ENCODE results near the gene SUSD3. TPM values are rescaled to one million over a fixed set of nuclear protein-coding genes. Genes with fewer than 3 reads are reported as not detected.
A peak's percentile ranks its signal among the peaks of the same experiment; 100 is the strongest.

SUSD3 gene
- total RNA-seq, 6 experiments from 2014 or later, result 6.5 to 51.5 (median 31.2) TPM

DNA sequence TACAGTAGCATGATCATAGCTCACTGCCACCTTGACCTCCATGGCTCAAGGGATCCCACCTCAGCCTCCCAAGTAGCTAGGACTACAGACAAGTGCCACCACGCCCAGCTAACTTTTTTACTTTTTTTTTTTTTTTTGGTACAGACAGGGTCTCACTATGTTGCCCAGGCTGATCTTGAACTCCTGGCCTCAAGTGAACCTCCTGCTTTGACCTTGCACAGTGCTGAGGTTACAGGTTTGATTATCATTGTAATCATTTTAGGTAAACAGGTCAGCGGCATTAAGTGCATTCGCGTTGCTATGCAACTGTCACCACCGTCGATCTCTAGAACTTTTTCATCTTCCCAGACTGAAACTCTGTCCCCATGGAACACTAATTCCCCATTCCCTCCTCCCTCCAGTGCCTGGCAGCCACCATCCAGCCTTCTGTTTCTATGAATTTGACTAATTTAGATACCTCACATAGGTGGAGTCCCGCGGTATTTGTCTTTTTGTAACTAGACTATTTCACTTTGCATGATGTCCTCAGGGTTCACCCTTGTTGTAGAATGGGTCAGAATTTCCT, 31.7 kb downstream of the SUSD3 start:
- TF ChIP-seq, protein P1, sequence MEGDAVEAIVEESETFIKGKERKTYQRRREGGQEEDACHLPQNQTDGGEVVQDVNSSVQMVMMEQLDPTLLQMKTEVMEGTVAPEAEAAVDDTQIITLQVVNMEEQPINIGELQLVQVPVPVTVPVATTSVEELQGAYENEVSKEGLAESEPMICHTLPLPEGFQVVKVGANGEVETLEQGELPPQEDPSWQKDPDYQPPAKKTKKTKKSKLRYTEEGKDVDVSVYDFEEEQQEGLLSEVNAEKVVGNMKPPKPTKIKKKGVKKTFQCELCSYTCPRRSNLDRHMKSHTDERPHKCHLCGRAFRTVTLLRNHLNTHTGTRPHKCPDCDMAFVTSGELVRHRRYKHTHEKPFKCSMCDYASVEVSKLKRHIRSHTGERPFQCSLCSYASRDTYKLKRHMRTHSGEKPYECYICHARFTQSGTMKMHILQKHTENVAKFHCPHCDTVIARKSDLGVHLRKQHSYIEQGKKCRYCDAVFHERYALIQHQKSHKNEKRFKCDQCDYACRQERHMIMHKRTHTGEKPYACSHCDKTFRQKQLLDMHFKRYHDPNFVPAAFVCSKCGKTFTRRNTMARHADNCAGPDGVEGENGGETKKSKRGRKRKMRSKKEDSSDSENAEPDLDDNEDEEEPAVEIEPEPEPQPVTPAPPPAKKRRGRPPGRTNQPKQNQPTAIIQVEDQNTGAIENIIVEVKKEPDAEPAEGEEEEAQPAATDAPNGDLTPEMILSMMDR (IDR thresholded peaks at IDR 0.05), result no peak
- TF ChIP-seq POLR2A (IDR thresholded peaks at IDR 0.05), result no peak
- Histone ChIP-seq H3K4me3 (no peak overlapping the region), H3K27ac (no peak overlapping the region), H3K36me3 (no peaks in the 10 kb centered on the region), H3K27me3 (no peaks in the 10 kb centered on the region), H3K4me1 (peaks cover 0 to 9% (median 0%) of the 10 kb centered on the region in 4 donors), H3K9me3 (no peaks in the 10 kb centered on the region)
- DNase-seq, result peak in 2 of 3 donors; percentile 3 to 9
- ATAC-seq, result no peak
- intact Hi-C loops (cut with DNase I), result loop anchor here in 1 of 2 donors (10.0 kb wide), 1 partner anchor 85 kb away; no protein-coding TSS in a partner anchor
- WGBS (ENCODE audit: insufficient coverage, low coverage, low lambda C conversion rate, missing lambda C conversion rate), result 53% methylated on average over 6 of the region's 8 CpGs

DNA sequence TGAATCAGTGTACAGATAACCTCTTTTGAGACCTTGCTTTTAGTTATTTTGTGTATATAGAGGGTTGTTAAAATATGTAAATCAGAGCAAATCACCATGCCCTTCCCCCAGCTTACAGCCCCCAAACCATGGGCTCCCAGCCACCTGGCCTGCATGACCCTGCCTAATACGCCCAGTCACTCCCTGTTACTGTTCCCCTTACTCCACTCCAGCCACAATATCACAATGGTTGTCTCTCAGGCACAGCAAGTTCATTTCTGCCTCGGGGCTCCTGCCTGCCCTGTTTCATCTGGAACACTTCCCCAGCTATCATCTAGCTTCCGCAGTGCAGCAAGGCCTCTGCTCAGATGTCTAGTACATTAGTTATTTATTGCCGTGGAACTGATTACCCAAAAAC, 32.6 kb downstream of the SUSD3 start:
- Histone ChIP-seq H3K4me3 (no peak overlapping the region), H3K27ac (no peak overlapping the region), H3K27me3 (no peaks in the 10 kb centered on the region), H3K4me1 (peaks cover 0 to 9% (median 0%) of the 10 kb centered on the region in 4 donors), H3K36me3 (no peaks in the 10 kb centered on the region), H3K9me3 (no peaks in the 10 kb centered on the region)
- no peak for ATAC-seq
- DNase-seq, result peak in 2 of 3 donors; percentile 16 to 43
- intact Hi-C loops (cut with DNase I), result loop anchor here in 1 of 2 donors (10.0 kb wide), 1 partner anchor 86 kb away; no protein-coding TSS in a partner anchor
- TF ChIP-seq, protein P1 (IDR thresholded peaks at IDR 0.05), result no peak
- TF ChIP-seq POLR2A (IDR thresholded peaks at IDR 0.05), result no peak
- WGBS (ENCODE audit: insufficient coverage, low coverage, low lambda C conversion rate, missing lambda C conversion rate), result 89% methylated on average over 4 of the region's 4 CpGs

DNA sequence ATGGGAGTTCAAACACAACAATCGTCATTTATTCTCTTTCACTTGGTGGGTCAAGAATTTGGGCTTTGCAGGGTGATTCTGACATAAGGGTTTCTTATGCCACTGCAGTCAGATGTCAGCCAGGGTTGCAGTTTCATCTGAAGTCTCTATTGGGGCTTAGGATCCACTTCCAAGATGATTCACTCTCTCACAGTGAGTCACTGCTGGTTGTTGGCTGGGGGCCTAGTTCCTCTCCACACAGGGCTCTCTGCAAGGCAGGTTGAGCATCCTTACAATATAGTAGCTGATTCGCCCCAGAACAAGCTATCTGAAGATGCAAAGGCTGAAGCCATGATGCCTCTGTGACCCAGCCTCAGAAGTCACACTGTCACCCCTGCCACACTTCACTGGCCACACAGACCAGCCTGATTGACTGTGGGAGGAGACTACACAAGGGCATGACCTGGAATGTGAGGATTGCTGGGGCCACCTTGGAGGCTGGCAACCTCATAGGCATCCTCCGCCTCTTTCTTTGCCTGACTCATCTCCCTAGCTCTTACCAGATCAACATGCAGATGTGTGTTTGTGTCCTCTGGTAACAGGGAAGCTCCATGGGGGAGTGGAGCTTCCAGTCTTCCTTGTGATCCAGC, 33.1 kb downstream of the SUSD3 start:
- 80% methylated on average over 2 of the region's 3 CpGs for WGBS (ENCODE audit: insufficient coverage, low coverage, low lambda C conversion rate, missing lambda C conversion rate)
- DNase-seq, result peak; percentile 42 to 63 (median 42)
- H3K36me3 ChIP-seq, result no peaks in the 10 kb centered on the region
- no peaks in the 10 kb centered on the region for H3K27me3 ChIP-seq
- H3K4me3 ChIP-seq, result no peak overlapping the region
- TF ChIP-seq, protein P1 (IDR thresholded peaks at IDR 0.05), result no peak
- TF ChIP-seq POLR2A (IDR thresholded peaks at IDR 0.05), result no peak
- peaks cover 0 to 9% (median 0%) of the 10 kb centered on the region in 4 donors for H3K4me1 ChIP-seq
- no peak for ATAC-seq
- intact Hi-C loops (cut with DNase I), result loop anchor here in 1 of 2 donors (10.0 kb wide), 1 partner anchor 87 kb away; no protein-coding TSS in a partner anchor
- no peak overlapping the region for H3K27ac ChIP-seq
- no peaks in the 10 kb centered on the region for H3K9me3 ChIP-seq

DNA sequence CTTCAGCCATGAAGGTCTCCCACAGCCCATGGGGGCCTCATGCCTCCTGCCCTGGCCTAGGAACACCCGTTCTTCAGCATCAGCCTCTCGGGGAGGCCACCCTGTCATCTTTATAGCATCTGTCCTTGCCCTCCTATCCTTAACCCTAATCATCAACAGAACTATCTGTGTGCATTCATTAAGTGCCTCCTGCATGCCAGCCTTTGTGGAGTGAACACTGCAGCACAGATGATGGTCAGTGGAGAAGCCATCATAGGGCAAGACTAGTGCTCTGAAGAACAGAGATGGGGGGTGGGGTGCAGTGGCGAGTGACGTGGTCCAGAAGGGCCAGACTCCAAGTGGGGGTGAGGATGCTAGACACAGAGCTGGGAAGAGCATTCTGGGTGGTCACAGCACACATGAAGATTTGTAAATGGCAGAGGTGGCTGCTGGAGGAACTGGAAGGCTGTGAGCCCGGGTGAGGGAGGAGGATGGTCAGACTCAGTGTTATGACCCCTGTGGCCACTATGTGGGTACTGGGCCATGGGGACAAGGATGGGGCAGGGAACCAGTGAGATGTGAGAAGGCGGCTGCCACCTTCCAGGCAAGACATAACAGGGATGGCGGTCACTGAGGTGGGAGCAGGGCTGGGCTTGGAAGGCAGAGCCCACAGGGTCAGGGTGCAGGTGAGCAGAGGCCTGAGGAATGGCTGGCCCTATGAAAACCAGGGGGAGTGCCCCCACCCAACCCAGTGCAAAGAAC, 33.9 kb downstream of the SUSD3 start:
- Histone ChIP-seq H3K9me3 (no peaks in the 10 kb centered on the region), H3K4me1 (peaks cover 0 to 9% (median 3%) of the 10 kb centered on the region in 4 donors), H3K27ac (no peak overlapping the region), H3K27me3 (no peaks in the 10 kb centered on the region), H3K36me3 (no peaks in the 10 kb centered on the region), H3K4me3 (no peak overlapping the region)
- TF ChIP-seq POLR2A (IDR thresholded peaks at IDR 0.05), result no peak
- TF ChIP-seq, protein P1 (IDR thresholded peaks at IDR 0.05), result no peak
- ATAC-seq (no peak), DNase-seq (peak in 2 of 3 donors; percentile 37 to 43)
- 84% methylated on average over 7 of the region's 7 CpGs for WGBS (ENCODE audit: insufficient coverage, low coverage, low lambda C conversion rate, missing lambda C conversion rate)
- intact Hi-C loops (cut with DNase I), result loop anchor here in 1 of 2 donors (10.0 kb wide), 1 partner anchor 88 kb away; no protein-coding TSS in a partner anchor
